Transverse colon (tissue), 4 donors: ENCODE results near the gene OR1S2.

Experiments
- POLR2AphosphoS5 ChIP-seq, 3 donors: sonication (generic); formaldehyde crosslinking; IDR thresholded peaks; one replicate each; pipeline ENCODE4 v1.6.1; 2016; ENCODE audit warnings: antibody characterized with exemption in 3 of 3
- TF ChIP-seq, protein P1 (sequence below), 5 experiments: fragments of 200-600 bp in 3 of 5; fragments of 450-650 bp in 2 of 5; sonication (generic) in 3 of 5; IDR thresholded peaks; 1 replicate in 2 of 5; 2 replicates in 3 of 5; pipeline ENCODE4 v1.5.1; 2016 to 2017; ENCODE audit warnings: antibody characterized with exemption in 5 of 5, inconsistent platforms in 3 of 5, mild to moderate bottlenecking in 2 of 5, moderate library complexity in 1 of 5

DNA sequence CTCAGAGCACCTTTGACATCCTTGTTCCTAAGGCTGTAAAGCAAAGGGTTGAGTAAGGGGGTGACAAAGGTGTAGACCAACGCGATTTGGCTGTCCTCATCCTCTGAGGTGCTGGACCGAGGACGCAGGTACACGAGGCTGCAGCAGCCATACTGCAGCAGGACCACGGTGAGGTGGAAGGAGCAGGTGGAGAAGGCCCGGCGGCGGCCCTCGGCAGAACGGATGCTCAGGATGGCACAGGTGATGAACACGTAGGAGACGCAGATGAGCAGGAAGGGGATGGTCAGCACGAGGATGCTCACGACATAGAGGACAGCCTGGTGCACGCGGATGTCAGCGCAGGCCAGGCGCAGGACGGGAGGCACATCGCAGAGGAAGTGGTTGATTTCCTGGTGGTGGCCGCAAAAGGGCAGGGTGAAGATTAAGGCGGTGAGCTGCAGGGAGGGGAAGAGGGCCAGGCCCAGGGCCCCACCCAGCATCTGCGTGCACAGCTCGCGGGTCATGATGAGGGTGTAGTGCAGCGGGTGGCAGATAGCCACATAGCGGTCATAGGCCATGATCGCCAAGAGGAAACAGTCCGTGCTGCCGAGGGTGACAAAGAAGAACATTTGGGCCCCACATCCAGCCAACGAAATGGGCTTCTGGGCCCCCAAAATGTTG, 24.1 kb upstream of the OR1S2 start:
- TF ChIP-seq, protein P1, sequence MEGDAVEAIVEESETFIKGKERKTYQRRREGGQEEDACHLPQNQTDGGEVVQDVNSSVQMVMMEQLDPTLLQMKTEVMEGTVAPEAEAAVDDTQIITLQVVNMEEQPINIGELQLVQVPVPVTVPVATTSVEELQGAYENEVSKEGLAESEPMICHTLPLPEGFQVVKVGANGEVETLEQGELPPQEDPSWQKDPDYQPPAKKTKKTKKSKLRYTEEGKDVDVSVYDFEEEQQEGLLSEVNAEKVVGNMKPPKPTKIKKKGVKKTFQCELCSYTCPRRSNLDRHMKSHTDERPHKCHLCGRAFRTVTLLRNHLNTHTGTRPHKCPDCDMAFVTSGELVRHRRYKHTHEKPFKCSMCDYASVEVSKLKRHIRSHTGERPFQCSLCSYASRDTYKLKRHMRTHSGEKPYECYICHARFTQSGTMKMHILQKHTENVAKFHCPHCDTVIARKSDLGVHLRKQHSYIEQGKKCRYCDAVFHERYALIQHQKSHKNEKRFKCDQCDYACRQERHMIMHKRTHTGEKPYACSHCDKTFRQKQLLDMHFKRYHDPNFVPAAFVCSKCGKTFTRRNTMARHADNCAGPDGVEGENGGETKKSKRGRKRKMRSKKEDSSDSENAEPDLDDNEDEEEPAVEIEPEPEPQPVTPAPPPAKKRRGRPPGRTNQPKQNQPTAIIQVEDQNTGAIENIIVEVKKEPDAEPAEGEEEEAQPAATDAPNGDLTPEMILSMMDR (IDR thresholded peaks at IDR 0.05), result no peak
- TF ChIP-seq POLR2AphosphoS5 (IDR thresholded peaks at IDR 0.05), result no peak
